Measurements from ENCODE around the gene POLR2M.

DNA sequence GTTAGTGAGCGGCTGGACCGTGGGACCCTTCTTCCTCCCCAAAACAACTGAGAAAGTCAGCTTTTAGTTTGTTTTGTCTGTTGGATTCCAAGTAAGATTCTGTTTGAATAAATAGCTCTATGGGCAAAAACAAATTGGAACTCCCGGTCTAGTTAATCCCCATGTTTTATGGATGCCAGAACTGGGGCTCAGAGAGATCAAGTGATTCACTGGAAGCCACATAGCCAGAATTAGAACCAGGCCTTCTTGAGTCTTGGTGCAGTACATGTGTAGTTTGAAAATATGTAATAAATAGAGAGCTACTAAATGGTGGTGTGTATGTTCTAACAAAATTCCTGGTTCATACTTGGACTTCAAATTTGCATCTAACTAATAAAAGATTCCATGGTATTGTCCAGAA is 29.3 kb upstream of the POLR2M start:
- TF ChIP-seq POLR2A (IDR thresholded peaks at IDR 0.05; ENCODE audit: low read length), result no peak
- no peak for TF ChIP-seq GATA1 (IDR thresholded peaks at IDR 0.05; ENCODE audit: low read depth, low read length)
